ENCODE results near the gene POLR3A. TPM values are rescaled to one million over a fixed set of nuclear protein-coding genes. Genes with fewer than 3 reads are reported as not detected.

POLR3A gene
- total and polyA plus RNA-seq, 2 donors (not counting 1 experiment from before 2014, with no cell fraction given): 11.6 to 16.8 TPM

DNA sequence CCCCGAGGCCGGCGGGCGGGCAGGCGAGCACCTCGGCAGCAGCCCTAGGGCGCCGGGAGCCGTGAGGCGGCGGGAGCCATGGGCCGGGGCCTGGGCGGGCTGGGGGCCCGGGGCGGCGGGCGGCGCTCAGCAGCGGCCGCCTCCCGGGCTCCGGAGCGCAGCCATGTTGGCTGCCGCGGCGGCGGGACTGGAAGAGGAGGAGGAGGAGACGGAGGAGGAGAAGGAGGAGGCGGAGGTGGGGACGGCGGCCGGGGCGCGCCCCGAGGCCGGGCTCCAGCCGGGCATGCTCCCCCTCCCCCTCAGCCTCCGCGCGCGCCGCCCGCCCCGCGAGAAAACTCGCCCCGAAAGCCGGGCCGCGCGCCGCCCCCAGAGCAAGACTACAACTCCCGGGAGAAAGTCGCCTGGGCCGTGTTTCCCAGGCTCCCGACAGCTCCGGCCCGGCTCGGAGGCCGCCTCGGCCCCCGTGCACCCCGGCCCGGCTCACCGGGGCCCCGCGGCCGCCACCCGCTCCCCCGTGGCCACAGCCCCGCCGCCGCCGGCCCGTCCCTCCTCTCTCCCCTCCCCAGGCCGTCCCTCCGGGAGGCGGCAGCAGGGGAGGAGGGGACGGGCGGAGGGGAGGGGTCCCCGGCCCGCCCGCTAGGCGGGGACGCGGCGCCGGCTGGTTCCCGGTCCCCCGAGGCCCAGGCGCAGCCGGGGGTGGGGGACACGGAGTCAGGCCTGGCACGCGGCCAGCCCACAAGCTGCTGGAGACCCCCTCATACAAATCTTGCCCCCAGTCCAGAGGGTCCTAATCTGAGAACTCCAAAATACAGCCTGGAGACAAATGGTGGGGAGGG lies 102.5 kb downstream of the POLR3A start, which contains the start of gene DLG5:
Gene DLG5 (minus strand): TSS at position 190 of the 836 bp plus-strand sequence. CDS start 235 bp downstream, outside the sequence.
- H3K9ac ChIP-seq (ENCODE audit: insufficient read depth, low read length): peak within 1 kb of the TSS; percentile 83
- peak within 1 kb of the TSS; percentile 97 for H3K4me2 ChIP-seq (ENCODE audit: extremely low read depth, insufficient read depth, low read length)
- H3K27me3 ChIP-seq (ENCODE audit: control insufficient read depth, insufficient read depth, low read length): peaks cover 10% of the 10 kb centered on the region
- peaks cover 8% of the 10 kb centered on the region for H3K4me1 ChIP-seq (ENCODE audit: control insufficient read depth, extremely low read depth, insufficient read depth, low read length)
- peak within 1 kb of the TSS; percentile 75 to 93 (median 89) for H3K4me3 ChIP-seq (replicated peaks in 1 of 4; ENCODE audit: control extremely low read depth in 1 of 4, insufficient read depth in 1 of 4, low read depth in 3 of 4, low read length in 4 of 4)
- DNase-seq (ENCODE audit: low read depth in 2 of 2): peak; percentile 59 to 61
- peak within 1 kb of the TSS; percentile 65 for H3K27ac ChIP-seq (ENCODE audit: insufficient read depth, low read length)
- H3K79me2 ChIP-seq (ENCODE audit: control insufficient read depth, insufficient read depth, low read length): peaks cover 43% of the 10 kb centered on the region
- TF ChIP-seq EZH2 (IDR thresholded peaks at IDR 0.05; ENCODE audit: low read length, missing control alignments): no peak
- TF ChIP-seq, protein P1, sequence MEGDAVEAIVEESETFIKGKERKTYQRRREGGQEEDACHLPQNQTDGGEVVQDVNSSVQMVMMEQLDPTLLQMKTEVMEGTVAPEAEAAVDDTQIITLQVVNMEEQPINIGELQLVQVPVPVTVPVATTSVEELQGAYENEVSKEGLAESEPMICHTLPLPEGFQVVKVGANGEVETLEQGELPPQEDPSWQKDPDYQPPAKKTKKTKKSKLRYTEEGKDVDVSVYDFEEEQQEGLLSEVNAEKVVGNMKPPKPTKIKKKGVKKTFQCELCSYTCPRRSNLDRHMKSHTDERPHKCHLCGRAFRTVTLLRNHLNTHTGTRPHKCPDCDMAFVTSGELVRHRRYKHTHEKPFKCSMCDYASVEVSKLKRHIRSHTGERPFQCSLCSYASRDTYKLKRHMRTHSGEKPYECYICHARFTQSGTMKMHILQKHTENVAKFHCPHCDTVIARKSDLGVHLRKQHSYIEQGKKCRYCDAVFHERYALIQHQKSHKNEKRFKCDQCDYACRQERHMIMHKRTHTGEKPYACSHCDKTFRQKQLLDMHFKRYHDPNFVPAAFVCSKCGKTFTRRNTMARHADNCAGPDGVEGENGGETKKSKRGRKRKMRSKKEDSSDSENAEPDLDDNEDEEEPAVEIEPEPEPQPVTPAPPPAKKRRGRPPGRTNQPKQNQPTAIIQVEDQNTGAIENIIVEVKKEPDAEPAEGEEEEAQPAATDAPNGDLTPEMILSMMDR (conservative IDR thresholded peaks at IDR 0.05 in 1 of 2, IDR thresholded peaks at IDR 0.05 in 1 of 2; ENCODE audit: low read depth in 1 of 2, low read length in 2 of 2): no peak
- H2AFZ ChIP-seq (ENCODE audit: low read length): peak within 1 kb of the TSS; percentile 62
- H4K20me1 ChIP-seq (ENCODE audit: control insufficient read depth, extremely low read depth, insufficient read depth, low read length): no peaks in the 10 kb centered on the region
- H3K36me3 ChIP-seq (ENCODE audit: control insufficient read depth, insufficient read depth, low read length): no peaks in the 10 kb centered on the region
- H3K9me3 ChIP-seq (ENCODE audit: control insufficient read depth, insufficient read depth, low read depth, low read length): no peaks in the 10 kb centered on the region

DNA sequence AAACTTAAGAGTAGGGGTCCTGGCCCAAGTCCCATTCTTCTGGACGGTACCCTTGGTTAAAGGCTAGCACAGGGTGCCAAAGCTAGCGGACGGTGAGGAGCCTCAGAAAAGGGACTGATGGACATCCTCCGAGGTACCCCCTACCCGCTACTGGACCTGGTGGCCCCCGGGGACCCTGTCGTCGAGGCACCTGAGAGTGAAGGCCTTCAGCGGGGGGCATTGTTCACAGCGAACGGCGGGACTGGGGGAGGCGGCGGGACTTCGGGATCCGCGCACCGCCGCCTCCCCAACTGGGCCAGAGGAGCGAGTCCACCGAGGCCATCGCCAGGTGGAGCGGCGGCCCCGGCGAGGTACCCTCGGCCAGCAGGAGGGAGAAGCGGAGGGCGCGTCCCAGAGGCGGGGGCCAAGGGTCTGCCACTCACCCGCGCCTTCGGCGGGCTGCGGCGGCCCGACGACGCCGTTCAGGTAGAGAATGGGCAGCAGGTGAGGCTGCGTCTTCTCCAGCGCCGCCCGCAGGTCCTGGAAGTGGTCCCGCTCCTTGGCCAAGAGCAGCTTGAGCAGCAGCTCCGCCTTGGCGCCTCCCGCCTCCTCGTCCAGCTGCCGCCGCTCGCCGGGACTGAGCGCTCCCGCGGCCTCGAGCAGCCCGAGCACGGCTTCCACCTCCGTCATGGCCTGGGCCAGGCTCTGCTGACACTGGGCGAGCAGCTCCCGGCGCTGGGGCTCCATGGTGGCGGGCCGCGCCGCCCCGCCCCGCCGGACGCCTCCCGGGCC lies 103.3 kb downstream of the POLR3A start:
- H3K27ac ChIP-seq (ENCODE audit: insufficient read depth, low read length): peak overlapping the region; percentile 65

GRCh38 chr10:77925410-77925794 lies 103.9 kb downstream of the POLR3A start:
- H4K20me1 ChIP-seq (ENCODE audit: control insufficient read depth, extremely low read depth, insufficient read depth, low read length): no peaks in the 10 kb centered on the region
- DNase-seq (ENCODE audit: low read depth in 2 of 2): peak; percentile 45 to 51

More for the DNA sequence above, 103.3 kb downstream of the POLR3A start:
- peak overlapping the region; percentile 75 to 93 (median 89) for H3K4me3 ChIP-seq (replicated peaks in 1 of 4; ENCODE audit: control extremely low read depth in 1 of 4, insufficient read depth in 1 of 4, low read depth in 3 of 4, low read length in 4 of 4)
- H3K9ac ChIP-seq (ENCODE audit: insufficient read depth, low read length): peak overlapping the region; percentile 83
- H3K4me2 ChIP-seq (ENCODE audit: extremely low read depth, insufficient read depth, low read length): peak overlapping the region; percentile 97
- peak overlapping the region; percentile 62 for H2AFZ ChIP-seq (ENCODE audit: low read length)
- no peaks in the 10 kb centered on the region for H3K9me3 ChIP-seq (ENCODE audit: control insufficient read depth, insufficient read depth, low read depth, low read length)
- no peaks in the 10 kb centered on the region for H4K20me1 ChIP-seq (ENCODE audit: control insufficient read depth, extremely low read depth, insufficient read depth, low read length)
- peak; percentile 28 to 33 for DNase-seq (ENCODE audit: low read depth in 2 of 2)
- no peak for TF ChIP-seq EZH2 (IDR thresholded peaks at IDR 0.05; ENCODE audit: low read length, missing control alignments)
- H3K79me2 ChIP-seq (ENCODE audit: control insufficient read depth, insufficient read depth, low read length): peaks cover 50% of the 10 kb centered on the region
- H3K36me3 ChIP-seq (ENCODE audit: control insufficient read depth, insufficient read depth, low read length): no peaks in the 10 kb centered on the region
- peaks cover 8% of the 10 kb centered on the region for H3K4me1 ChIP-seq (ENCODE audit: control insufficient read depth, extremely low read depth, insufficient read depth, low read length)
- peaks cover 10% of the 10 kb centered on the region for H3K27me3 ChIP-seq (ENCODE audit: control insufficient read depth, insufficient read depth, low read length)

More at GRCh38 chr10:77925410-77925794, 103.9 kb downstream of the POLR3A start:
- Histone ChIP-seq H3K36me3 (ENCODE audit: control insufficient read depth, insufficient read depth, low read length) (no peaks in the 10 kb centered on the region), H3K27ac (ENCODE audit: insufficient read depth, low read length) (peak overlapping the region; percentile 65), H3K4me3 (replicated peaks in 1 of 4; ENCODE audit: control extremely low read depth in 1 of 4, insufficient read depth in 1 of 4, low read depth in 3 of 4, low read length in 4 of 4) (peak overlapping the region; percentile 75 to 93 (median 89)), H3K79me2 (ENCODE audit: control insufficient read depth, insufficient read depth, low read length) (peaks cover 54% of the 10 kb centered on the region), H3K4me1 (ENCODE audit: control insufficient read depth, extremely low read depth, insufficient read depth, low read length) (peaks cover 8% of the 10 kb centered on the region), H2AFZ (ENCODE audit: low read length) (peak overlapping the region; percentile 62), H3K9me3 (ENCODE audit: control insufficient read depth, insufficient read depth, low read depth, low read length) (no peaks in the 10 kb centered on the region), H3K4me2 (ENCODE audit: extremely low read depth, insufficient read depth, low read length) (peak overlapping the region; percentile 97), H3K9ac (ENCODE audit: insufficient read depth, low read length) (peak overlapping the region; percentile 83), H3K27me3 (ENCODE audit: control insufficient read depth, insufficient read depth, low read length) (peaks cover 10% of the 10 kb centered on the region)
- TF ChIP-seq EZH2 (IDR thresholded peaks at IDR 0.05; ENCODE audit: low read length, missing control alignments): no peak
- TF ChIP-seq, protein P1 (conservative IDR thresholded peaks at IDR 0.05 in 1 of 2, IDR thresholded peaks at IDR 0.05 in 1 of 2; ENCODE audit: low read depth in 1 of 2, low read length in 2 of 2): no peak

Data from fibroblast of lung (primary cell).